Right atrium auricular region (tissue), 2 donors: ENCODE results near the gene ANG. TPM values are rescaled to one million over a fixed set of nuclear protein-coding genes. Genes with fewer than 3 reads are reported as not detected.
"Not testable (repeated sequence)": the region's sequence is repeated elsewhere in the genome, so short reads cannot be mapped to it uniquely, and the experiment has no call there.

Experiments
- DNase-seq: peaks from one replicate; pipeline ENCODE4 v3.0.0-alpha.2; 2019; ENCODE audit warnings: low spot score
- H3K27ac ChIP-seq, 2 donors: fragments of 200-600 bp; sonication (generic); 1 replicate in 1 of 2; 2 replicates in 1 of 2; pipeline ENCODE4 v1.5.1; 2016 to 2019
- H3K27me3 ChIP-seq, 2 donors: fragments of 200-600 bp; sonication (generic); one replicate each; pipeline versions ENCODE4 v1.5.1 to v1.6.0; 2017 to 2019
- H3K36me3 ChIP-seq: fragments of 200-600 bp; sonication (generic); one replicate; pipeline ENCODE4 v1.5.1; 2016
- H3K4me1 ChIP-seq, 2 donors: fragments of 200-600 bp; sonication (generic); one replicate each; pipeline versions ENCODE4 v1.5.1 to v1.6.0; 2017 to 2019
- H3K4me3 ChIP-seq, 2 donors: fragments of 200-600 bp; sonication (generic); 1 replicate in 1 of 2; 2 replicates in 1 of 2; pipeline ENCODE4 v1.5.1; 2017 to 2019; ENCODE audit warnings: mild to moderate bottlenecking in 1 of 2, moderate library complexity in 1 of 2
- H3K9me3 ChIP-seq, 2 donors: fragments of 200-600 bp; sonication (generic); one replicate each; pipeline ENCODE4 v1.5.1; 2019
- CTCF ChIP-seq, 2 donors: fragments of 200-600 bp; sonication (generic); IDR thresholded peaks; one replicate each; pipeline ENCODE4 v1.5.1; 2019; ENCODE audit warnings: antibody characterized with exemption in 2 of 2
- total RNA-seq, 2 donors: library from RNA; depleted of rRNA; stranded (reverse); fragments of >200 nt; gene quantifications; one replicate each; pipeline ENCODE4 v1.1.0, GENCODE V29; 2016

Gene ANG
- total RNA-seq, 2 donors from 2014 or later, result 4.4 to 14.5 TPM

GRCh38 chr14:20659336-20659735 lies 29.2 kb upstream of the ANG start:
- no peak overlapping the region for H3K27ac ChIP-seq
- peaks cover 0 to 10% of the 10 kb centered on the region in 2 donors for H3K4me1 ChIP-seq
- H3K4me3 ChIP-seq, result no peak overlapping the region
- no peak for DNase-seq
- H3K27me3 ChIP-seq, result peaks cover under 1 to 4% of the 10 kb centered on the region in 2 donors
- no peaks in the 10 kb centered on the region for H3K9me3 ChIP-seq
- no peak for TF ChIP-seq CTCF (IDR thresholded peaks at IDR 0.05)
- H3K36me3 ChIP-seq, result no peaks in the 10 kb centered on the region

GRCh38 chr14:20659813-20660395 lies 28.7 kb upstream of the ANG start:
- no peaks in the 10 kb centered on the region for H3K36me3 ChIP-seq
- H3K9me3 ChIP-seq, result no peaks in the 10 kb centered on the region
- DNase-seq, result peak; percentile 40
- peaks cover 0 to 10% of the 10 kb centered on the region in 2 donors for H3K4me1 ChIP-seq
- H3K4me3 ChIP-seq, result no peak overlapping the region
- no peak for TF ChIP-seq CTCF (IDR thresholded peaks at IDR 0.05)
- H3K27ac ChIP-seq, result no peak overlapping the region
- H3K27me3 ChIP-seq, result peaks cover 0 to 4% of the 10 kb centered on the region in 2 donors

GRCh38 chr14:20661197-20661596 lies 27.4 kb upstream of the ANG start:
- H3K27ac ChIP-seq, result no peak overlapping the region
- H3K27me3 ChIP-seq, result peaks cover 0 to 4% of the 10 kb centered on the region in 2 donors
- no peak for TF ChIP-seq CTCF (IDR thresholded peaks at IDR 0.05)
- peaks cover 0 to 10% of the 10 kb centered on the region in 2 donors for H3K4me1 ChIP-seq
- H3K4me3 ChIP-seq, result no peak overlapping the region
- no peaks in the 10 kb centered on the region for H3K36me3 ChIP-seq
- H3K9me3 ChIP-seq, result no peaks in the 10 kb centered on the region
- no peak for DNase-seq

GRCh38 chr14:20662968-20663732 lies 25.4 kb upstream of the ANG start:
- H3K36me3 ChIP-seq, result no peaks in the 10 kb centered on the region
- TF ChIP-seq CTCF (IDR thresholded peaks at IDR 0.05), result peak; percentile 19 to 56
- H3K4me1 ChIP-seq, result peaks cover 0 to 10% of the 10 kb centered on the region in 2 donors
- peak; percentile 42 for DNase-seq
- H3K27me3 ChIP-seq, result no peaks in the 10 kb centered on the region
- no peaks in the 10 kb centered on the region for H3K9me3 ChIP-seq
- no peak overlapping the region for H3K27ac ChIP-seq
- peak overlapping the region in 1 of 2 donors; percentile 32 for H3K4me3 ChIP-seq

GRCh38 chr14:20666400-20666961 lies 22.1 kb upstream of the ANG start:
- H3K9me3 ChIP-seq, H3K4me1 ChIP-seq: not testable (repeated sequence)

GRCh38 chr14:20667957-20668356 lies 20.6 kb upstream of the ANG start:
- Histone ChIP-seq H3K4me3 (no peak overlapping the region), H3K4me1 (peaks cover 0 to 8% of the 10 kb centered on the region in 2 donors), H3K36me3 (no peaks in the 10 kb centered on the region), H3K27ac (no peak overlapping the region), H3K27me3 (no peaks in the 10 kb centered on the region), H3K9me3 (no peaks in the 10 kb centered on the region)
- no peak for TF ChIP-seq CTCF (IDR thresholded peaks at IDR 0.05)
- DNase-seq, result no peak

More at GRCh38 chr14:20666400-20666961, 22.1 kb upstream of the ANG start:
- H3K4me3 ChIP-seq, H3K36me3 ChIP-seq, H3K27me3 ChIP-seq, DNase-seq, H3K27ac ChIP-seq: not testable (repeated sequence)
